Activated naive CD4-positive, alpha-beta T cell treated with anti-CD3 and anti-CD28 coated beads for 36 hours (primary cell): ENCODE data around the gene RBM19. TPM values are rescaled to one million over a fixed set of nuclear protein-coding genes. Genes with fewer than 3 reads are reported as not detected.

Source experiments
- CTCF ChIA-PET: fragments of 350-600 bp; sonication (Branson Sonifier 250); formaldehyde crosslinking; loops from one replicate; lab custom pipeline; 2021; ENCODE audit warnings: antibody characterized with exemption; lab: Charles Lee
- DNase-seq: peaks from one replicate; pipeline ENCODE4 v3.0.0-alpha.2; 2020
- H3K27ac Mint-ChIP-seq: one replicate; pipeline ENCODE4 v1.8.0; 2021; ENCODE audit warnings: mild to moderate bottlenecking, mixed read lengths
- H3K27me3 Mint-ChIP-seq: one replicate; pipeline ENCODE4 v1.8.0; 2021; ENCODE audit warnings: low read depth, mixed read lengths
- H3K36me3 Mint-ChIP-seq: one replicate; pipeline ENCODE4 v1.8.0; 2021; ENCODE audit warnings: low read depth, mixed read lengths
- H3K4me1 Mint-ChIP-seq: one replicate; pipeline ENCODE4 v1.8.0; 2021; ENCODE audit warnings: low read depth, mixed read lengths
- H3K4me3 Mint-ChIP-seq: one replicate; pipeline ENCODE4 v1.8.0; 2021; ENCODE audit warnings: mild to moderate bottlenecking, moderate library complexity, mixed read lengths
- H3K9me3 Mint-ChIP-seq: one replicate; pipeline ENCODE4 v1.8.0; 2021; ENCODE audit warnings: mixed read lengths
- intact Hi-C: fragments of 100-400 bp; cut with micrococcal nuclease; formaldehyde crosslinking; loops from one replicate; pipeline ENCODE4 v1.15.1; 2023
- total RNA-seq, 2 experiments: library from RNA; stranded (reverse); gene quantifications; one replicate each; pipeline ENCODE4 v1.2.3, GENCODE V29; 2021

RBM19 gene
- total RNA-seq, 2 experiments from 2014 or later = 89.0 to 96.2 TPM

DNA sequence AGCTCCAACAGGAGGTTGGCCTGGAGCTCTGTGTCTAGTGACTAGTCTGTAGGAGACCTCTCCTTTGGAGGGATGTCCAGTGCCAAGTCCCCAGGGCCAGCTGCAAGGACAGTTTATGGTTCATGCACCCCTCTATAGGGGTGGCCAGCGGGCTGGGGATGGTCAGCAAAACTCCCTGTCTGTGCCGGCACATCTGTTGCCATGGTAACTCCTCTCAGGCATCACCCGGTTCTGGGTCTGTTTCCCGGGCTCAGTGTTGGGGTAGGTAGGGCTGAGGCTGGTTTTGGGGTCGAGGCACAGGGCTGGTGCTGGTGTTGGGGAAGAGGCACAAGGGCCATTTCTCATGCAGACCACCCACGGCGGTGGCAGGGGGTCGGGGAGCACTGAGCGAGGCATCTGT, 196.8 kb downstream of the RBM19 start:
- no peaks in the 10 kb centered on the region for H3K36me3 Mint-ChIP-seq
- no peaks in the 10 kb centered on the region for H3K9me3 Mint-ChIP-seq
- no peak for DNase-seq
- CTCF ChIA-PET = no interaction called here
- peaks cover 12% of the 10 kb centered on the region for H3K27me3 Mint-ChIP-seq
- H3K4me1 Mint-ChIP-seq = no peaks in the 10 kb centered on the region
- H3K4me3 Mint-ChIP-seq = no peak overlapping the region
- no peak overlapping the region for H3K27ac Mint-ChIP-seq
- intact Hi-C loops = no loop called here

DNA sequence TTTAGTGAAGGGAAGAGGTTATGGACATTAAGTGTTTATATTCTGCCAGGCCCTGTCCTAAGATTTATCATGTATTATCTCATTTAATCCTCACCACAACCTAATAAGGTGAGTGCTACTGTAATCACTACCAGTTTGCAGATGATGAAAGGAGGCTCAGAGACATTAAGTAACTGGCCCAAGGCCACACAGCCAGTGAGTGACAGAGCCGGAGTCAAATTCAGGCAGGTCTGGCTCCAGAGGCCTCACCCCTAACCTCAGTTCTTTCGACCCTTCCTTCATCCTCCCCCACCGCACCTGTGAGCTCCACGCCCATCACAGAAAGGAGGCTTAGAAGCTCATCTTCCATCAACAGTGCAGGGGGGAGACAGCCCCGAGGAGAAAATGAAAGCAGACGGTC, 197.3 kb downstream of the RBM19 start:
- CTCF ChIA-PET = no interaction called here
- intact Hi-C loops = no loop called here
- no peak for DNase-seq
- Mint-ChIP-seq H3K27ac (no peak overlapping the region), H3K27me3 (peaks cover 11% of the 10 kb centered on the region), H3K4me1 (no peaks in the 10 kb centered on the region), H3K9me3 (no peaks in the 10 kb centered on the region), H3K4me3 (no peak overlapping the region), H3K36me3 (no peaks in the 10 kb centered on the region)

DNA sequence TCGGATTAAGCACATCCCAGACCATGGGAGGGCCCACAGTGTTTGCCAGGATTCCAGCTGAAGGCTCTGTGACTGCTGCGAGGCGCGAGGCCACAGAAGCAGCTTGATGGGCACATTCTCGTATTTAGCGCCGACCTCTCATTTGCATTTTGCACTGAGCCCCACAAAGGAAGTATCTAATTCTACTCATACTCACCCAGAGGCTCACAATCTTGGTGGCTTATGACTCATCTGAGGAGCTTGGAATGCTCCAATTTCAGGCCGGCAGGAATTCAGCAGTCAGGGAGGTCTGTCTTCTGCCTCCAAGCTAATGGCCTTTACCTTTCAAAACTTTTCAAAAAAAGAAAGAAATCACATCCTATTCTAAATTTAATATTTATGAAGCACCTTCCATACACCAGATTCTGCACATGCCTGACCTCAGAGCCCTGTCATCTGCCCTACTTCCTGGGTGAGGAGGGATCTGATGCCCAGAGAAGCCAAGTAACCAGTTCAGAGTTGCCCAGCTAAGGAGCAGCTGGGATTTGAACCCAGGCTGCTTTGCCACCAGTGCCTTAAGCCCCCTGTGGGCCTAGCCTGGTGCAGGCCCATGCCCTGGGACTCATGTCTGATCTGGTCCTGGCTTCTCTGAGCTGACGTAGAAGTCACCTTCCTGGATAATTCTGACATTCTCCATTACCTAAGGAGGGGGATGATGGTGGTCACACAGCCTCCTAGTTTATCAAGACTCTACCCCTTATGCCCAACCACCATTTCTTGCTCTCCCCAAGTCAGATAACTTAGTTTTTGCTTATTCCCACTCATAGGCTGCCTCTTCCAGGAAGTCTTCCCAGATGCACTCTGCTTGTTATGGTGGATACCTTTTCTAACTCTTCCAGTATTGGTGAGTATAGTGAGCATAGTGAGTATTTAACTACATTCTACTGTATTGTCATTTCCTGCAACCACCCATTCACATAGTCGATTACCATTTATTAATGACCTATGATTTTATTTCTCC, 198.9 kb downstream of the RBM19 start:
- no peaks in the 10 kb centered on the region for H3K4me1 Mint-ChIP-seq
- H3K36me3 Mint-ChIP-seq = no peaks in the 10 kb centered on the region
- no peak overlapping the region for H3K4me3 Mint-ChIP-seq
- DNase-seq = no peak
- peaks cover 19% of the 10 kb centered on the region for H3K27me3 Mint-ChIP-seq
- CTCF ChIA-PET = no interaction called here
- H3K27ac Mint-ChIP-seq = no peak overlapping the region
- no peaks in the 10 kb centered on the region for H3K9me3 Mint-ChIP-seq
- intact Hi-C loops = no loop called here
